CD4-positive, alpha-beta memory T cell (primary cell): ENCODE data around the gene WBP2. TPM values are rescaled to one million over a fixed set of nuclear protein-coding genes. Genes with fewer than 3 reads are reported as not detected.
A peak's percentile ranks its signal among the peaks of the same experiment; 100 is the strongest.

Experiments
- CTCF ChIA-PET: fragments of 350-600 bp; sonication (Branson Sonifier 250); formaldehyde crosslinking; loops from one replicate; lab custom pipeline; 2021; ENCODE audit warnings: inconsistent platforms; ENCODE audit not compliant: partially characterized antibody; lab: Charles Lee
- POLR2A ChIA-PET: fragments of 350-600 bp; sonication (Branson Sonifier 250); formaldehyde crosslinking; loops from one replicate; lab custom pipeline; 2021; ENCODE audit not compliant: partially characterized antibody; lab: Charles Lee
- DNase-seq, 5 donors: peaks; one replicate each; pipeline versions ENCODE4 v3.0.0 to v3.0.0-alpha.2; 2020 to 2022; ENCODE audit warnings: mixed read lengths in 1 of 5
- H3K27ac ChIP-seq: one replicate; pipeline ENCODE4 v1.7.0; 2013; ENCODE audit warnings: low read depth, low read length
- H3K27me3 ChIP-seq: 2 replicates; pipeline ENCODE4 v1.7.0; 2013; ENCODE audit warnings: mild to moderate bottlenecking, low read length, moderate library complexity; ENCODE audit not compliant: insufficient read depth
- H3K36me3 ChIP-seq: 2 replicates; pipeline ENCODE4 v1.7.0; 2013; ENCODE audit warnings: mild to moderate bottlenecking, low read length, moderate library complexity; ENCODE audit not compliant: insufficient read depth
- H3K4me1 ChIP-seq: 2 replicates; pipeline ENCODE4 v1.7.0; 2013; ENCODE audit warnings: mild to moderate bottlenecking, low read length, moderate library complexity; ENCODE audit not compliant: insufficient read depth
- H3K4me3 ChIP-seq, 2 donors: one replicate each; pipeline ENCODE4 v1.7.0; 2013; ENCODE audit warnings: low read length in 2 of 2, mild to moderate bottlenecking in 1 of 2
- H3K9me3 ChIP-seq, 2 donors: one replicate each; pipeline ENCODE4 v1.7.0; 2013; ENCODE audit warnings: low read length in 2 of 2, control low read depth in 1 of 2; ENCODE audit not compliant: control insufficient read depth in 1 of 2
- H3K27ac Mint-ChIP-seq, 7 donors: one replicate each; pipeline ENCODE4 v1.8.0; 2020 to 2021; ENCODE audit warnings: mixed read lengths in 7 of 7, mild to moderate bottlenecking in 6 of 7, inconsistent platforms in 3 of 7, moderate library complexity in 3 of 7
- H3K27me3 Mint-ChIP-seq, 2 donors: one replicate each; pipeline ENCODE4 v1.8.0; 2020 to 2021; ENCODE audit warnings: mixed read lengths in 2 of 2
- H3K36me3 Mint-ChIP-seq, 2 donors: one replicate each; pipeline ENCODE4 v1.8.0; 2020 to 2021; ENCODE audit warnings: mixed read lengths in 2 of 2, inconsistent platforms in 1 of 2, mild to moderate bottlenecking in 1 of 2
- H3K4me1 Mint-ChIP-seq, 4 donors: one replicate each; pipeline ENCODE4 v1.8.0; 2020 to 2021; ENCODE audit warnings: mixed read lengths in 4 of 4, mild to moderate bottlenecking in 1 of 4
- H3K4me3 Mint-ChIP-seq, 8 donors: one replicate each; pipeline ENCODE4 v1.8.0; 2020 to 2021; ENCODE audit warnings: mixed read lengths in 8 of 8, mild to moderate bottlenecking in 7 of 8, moderate library complexity in 6 of 8, inconsistent platforms in 3 of 8
- H3K9me3 Mint-ChIP-seq, 8 donors: one replicate each; pipeline ENCODE4 v1.8.0; 2020 to 2021; ENCODE audit warnings: mixed read lengths in 8 of 8, mild to moderate bottlenecking in 5 of 8, inconsistent platforms in 3 of 8, moderate library complexity in 1 of 8
- intact Hi-C: fragments of 100-400 bp; cut with micrococcal nuclease; formaldehyde crosslinking; loops from one replicate; pipeline ENCODE4 v1.15.1; 2023
- polyA plus RNA-seq, 2 donors: library from polyadenylated mRNA; unstranded; fragments of 300-500 nt; fragmentation: Illumina TruSeq; gene quantifications; one replicate each; pipeline ENCODE4 v1.2.3, GENCODE V29; 2021
- total RNA-seq, 2 experiments: library from RNA; stranded (reverse); gene quantifications; one replicate each; pipeline ENCODE4 v1.2.3, GENCODE V29; 2021

Gene WBP2
- total and polyA plus RNA-seq, 4 experiments from 2014 or later, result 80.3 to 160 (median 143) TPM

DNA sequence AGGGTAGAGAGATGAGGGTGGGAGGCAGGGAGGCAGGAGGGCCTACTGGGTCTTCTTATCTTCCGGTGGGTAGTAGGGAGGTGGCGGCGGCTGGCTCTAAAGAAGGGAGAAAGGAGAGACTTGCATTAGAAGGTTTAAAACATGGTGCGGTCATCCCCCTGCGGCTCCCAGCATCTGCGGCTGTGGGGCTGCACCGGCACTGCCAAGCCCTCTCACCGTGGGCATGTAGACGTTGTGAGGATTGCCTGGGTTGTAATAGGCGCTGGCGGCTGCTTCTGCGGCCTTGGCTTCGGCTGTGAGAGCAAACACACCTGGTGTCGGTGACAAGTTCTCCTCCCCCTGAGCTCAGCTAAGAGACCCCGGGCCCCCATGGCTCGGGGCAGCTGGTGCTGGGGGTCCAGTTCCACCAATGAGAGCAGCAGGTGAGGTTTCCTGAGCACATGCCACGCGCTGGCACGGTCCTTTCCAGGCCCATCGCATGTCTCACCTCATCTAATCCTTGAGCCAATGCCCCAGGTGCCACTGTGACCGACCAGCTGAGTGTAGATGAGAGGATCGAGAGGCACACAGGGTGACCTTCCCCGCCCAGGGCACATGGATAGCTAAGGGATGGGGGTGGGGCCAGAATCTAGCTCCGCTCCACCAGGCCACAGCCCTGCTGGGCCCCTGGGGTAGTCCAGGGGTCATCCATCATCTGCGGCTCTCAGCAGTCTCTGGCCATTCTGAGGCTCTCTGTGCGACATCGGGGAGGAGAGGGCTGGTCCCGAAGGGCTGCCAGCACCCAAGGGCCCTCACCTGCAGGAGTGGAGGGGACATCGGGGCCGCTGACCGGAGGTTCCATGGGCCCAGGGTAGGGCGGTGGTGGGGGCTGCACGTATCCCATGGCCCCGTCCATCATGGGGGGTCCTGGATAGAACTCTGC is 8.2 kb downstream of the WBP2 start:
- Histone ChIP-seq H3K4me3 (no peak overlapping the region), H3K4me1 (peaks cover 42% of the 10 kb centered on the region), H3K36me3 (peaks cover 46% of the 10 kb centered on the region), H3K27ac (no peak overlapping the region), H3K9me3 (no peaks in the 10 kb centered on the region), H3K27me3 (no peaks in the 10 kb centered on the region)
- Mint-ChIP-seq H3K9me3 (no peaks in the 10 kb centered on the region), H3K27me3 (no peaks in the 10 kb centered on the region), H3K4me3 (peak overlapping the region in 1 of 8 donors; percentile 39), H3K27ac (peak overlapping the region in 3 of 7 donors; percentile 24 to 82 (median 35)), H3K36me3 (peaks cover 24 to 56% of the 10 kb centered on the region in 2 donors), H3K4me1 (peaks cover 9 to 41% (median 25%) of the 10 kb centered on the region in 4 donors)
- CTCF ChIA-PET, result interaction anchor here (0.6 to 6.8 kb wide), 16 partner anchors 9 to 270 kb away, joined by 3 to 46 read pairs (median 6); partner anchors contain the start of genes GALK1 and WBP2
- intact Hi-C loops, result no loop called here
- no peak for DNase-seq
- POLR2A ChIA-PET, result interaction anchor here (1.2 to 26.2 kb wide), 10 partner anchors 7 to 93 kb away, joined by 3 to 563 read pairs (median 80); partner anchors contain the start of genes GALK1, TRIM47, TRIM65 and UNK

DNA sequence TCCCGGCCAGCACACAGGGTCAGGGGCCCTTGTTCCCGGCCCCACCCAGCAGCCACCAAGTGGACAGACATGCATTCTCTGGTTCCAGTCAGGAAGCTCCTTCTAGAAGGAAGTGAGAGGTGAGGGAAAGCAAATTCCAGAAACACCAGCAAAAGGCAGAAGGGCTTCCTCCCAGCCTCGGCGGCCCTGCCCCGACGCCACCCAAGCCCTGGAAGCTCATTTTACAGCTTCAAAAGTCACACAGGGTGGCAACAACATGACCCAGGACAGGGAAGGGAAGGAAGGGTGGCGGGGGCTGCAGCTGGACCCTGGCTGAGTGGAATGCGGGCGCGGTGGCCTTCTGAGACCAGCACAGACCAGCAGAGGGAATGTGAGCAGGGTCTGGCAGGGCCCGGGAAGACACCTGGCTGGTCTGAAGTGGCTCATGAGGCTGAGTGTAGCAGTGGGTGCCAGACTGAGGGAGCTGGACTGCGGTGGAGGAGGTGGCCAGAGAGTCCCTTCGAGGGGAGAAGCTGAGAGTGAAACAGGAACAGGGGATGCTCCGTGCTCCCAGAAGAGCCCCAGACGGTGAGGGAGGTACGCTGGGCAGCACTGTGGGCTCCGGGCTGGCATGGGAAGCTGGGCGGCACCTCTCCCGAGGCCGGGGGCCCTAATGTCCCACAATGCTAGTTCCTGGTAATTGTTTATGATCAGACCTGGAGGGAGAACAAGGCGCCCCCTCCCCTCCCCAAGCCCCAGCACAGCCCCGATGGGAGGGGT is 9.0 kb downstream of the WBP2 start:
- ChIA-PET POLR2A (interaction anchor here (1.2 to 26.2 kb wide), 10 partner anchors 8 to 93 kb away, joined by 3 to 563 read pairs (median 80); partner anchors contain the start of genes GALK1, TRIM47, TRIM65 and UNK), CTCF (interaction anchor here (0.6 to 6.8 kb wide), 21 partner anchors 8 to 224 kb away, joined by 3 to 46 read pairs (median 7); partner anchors contain the start of genes GALK1, TRIM65, UNK and WBP2)
- no peak for DNase-seq
- Mint-ChIP-seq H3K27ac (peak overlapping the region in 6 of 7 donors; percentile 18 to 90 (median 76)), H3K27me3 (no peaks in the 10 kb centered on the region), H3K4me1 (peaks cover 5 to 39% (median 23%) of the 10 kb centered on the region in 4 donors), H3K36me3 (peaks cover 21 to 51% of the 10 kb centered on the region in 2 donors), H3K4me3 (peak overlapping the region in 4 of 8 donors; percentile 26 to 50 (median 40)), H3K9me3 (no peaks in the 10 kb centered on the region)
- Histone ChIP-seq H3K9me3 (no peaks in the 10 kb centered on the region), H3K4me1 (peaks cover 43% of the 10 kb centered on the region), H3K27me3 (no peaks in the 10 kb centered on the region), H3K4me3 (no peak overlapping the region), H3K27ac (no peak overlapping the region), H3K36me3 (peaks cover 41% of the 10 kb centered on the region)
- intact Hi-C loops, result no loop called here

DNA sequence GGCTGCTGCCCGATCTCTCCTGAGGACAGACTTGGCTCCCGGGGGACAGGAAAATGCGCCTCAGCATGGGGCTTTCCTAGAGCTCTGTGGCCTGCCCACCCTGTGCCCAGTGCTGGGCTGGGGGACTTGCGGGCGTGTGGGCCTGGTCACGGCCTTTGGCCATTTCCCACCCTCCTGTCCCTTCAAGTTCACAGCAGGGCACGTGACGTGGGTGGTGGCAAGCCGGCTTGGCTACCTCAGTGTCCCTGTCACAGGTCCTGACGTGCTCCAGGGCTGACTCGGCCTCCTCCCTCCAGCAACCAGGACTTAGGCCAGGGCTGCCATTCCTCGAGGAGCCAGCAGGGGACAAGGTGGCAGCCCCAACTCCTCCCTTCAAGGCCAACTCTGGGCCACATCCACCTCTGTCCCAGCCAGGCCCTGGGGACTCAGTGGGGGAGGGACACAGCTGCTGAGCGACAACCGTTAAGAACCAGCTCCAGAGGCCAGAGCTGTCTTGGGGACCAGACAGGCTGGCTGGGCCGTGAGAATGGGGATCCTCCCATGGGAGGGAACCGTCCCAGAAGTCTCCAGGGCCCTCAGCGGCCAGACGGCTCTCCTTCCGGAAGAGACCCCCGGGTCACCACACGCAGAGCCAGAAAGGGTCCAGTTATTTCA is 9.9 kb downstream of the WBP2 start:
- peaks cover 5 to 39% (median 22%) of the 10 kb centered on the region in 4 donors for H3K4me1 Mint-ChIP-seq
- intact Hi-C loops, result no loop called here
- no peaks in the 10 kb centered on the region for H3K9me3 Mint-ChIP-seq
- ChIA-PET CTCF (interaction anchor here (0.7 to 6.8 kb wide), 18 partner anchors 8 to 96 kb away, joined by 3 to 46 read pairs (median 8); partner anchors contain the start of genes GALK1, TRIM65, UNK and WBP2), POLR2A (interaction anchor here (1.7 to 26.2 kb wide), 10 partner anchors 9 to 92 kb away, joined by 4 to 563 read pairs (median 80); partner anchors contain the start of genes GALK1, TRIM47, TRIM65 and UNK)
- no peaks in the 10 kb centered on the region for H3K27me3 ChIP-seq
- H3K4me3 ChIP-seq, result no peak overlapping the region
- peaks cover 49% of the 10 kb centered on the region for H3K4me1 ChIP-seq
- no peaks in the 10 kb centered on the region for H3K9me3 ChIP-seq
- H3K27me3 Mint-ChIP-seq, result no peaks in the 10 kb centered on the region
- H3K4me3 Mint-ChIP-seq, result peak overlapping the region; percentile 24 to 50 (median 33)
- H3K27ac ChIP-seq, result peak overlapping the region; percentile 90
- peaks cover 21 to 48% of the 10 kb centered on the region in 2 donors for H3K36me3 Mint-ChIP-seq
- peak overlapping the region; percentile 47 to 90 (median 77) for H3K27ac Mint-ChIP-seq
- DNase-seq, result peak; percentile 44 to 73 (median 49)
- H3K36me3 ChIP-seq, result peaks cover 41% of the 10 kb centered on the region

DNA sequence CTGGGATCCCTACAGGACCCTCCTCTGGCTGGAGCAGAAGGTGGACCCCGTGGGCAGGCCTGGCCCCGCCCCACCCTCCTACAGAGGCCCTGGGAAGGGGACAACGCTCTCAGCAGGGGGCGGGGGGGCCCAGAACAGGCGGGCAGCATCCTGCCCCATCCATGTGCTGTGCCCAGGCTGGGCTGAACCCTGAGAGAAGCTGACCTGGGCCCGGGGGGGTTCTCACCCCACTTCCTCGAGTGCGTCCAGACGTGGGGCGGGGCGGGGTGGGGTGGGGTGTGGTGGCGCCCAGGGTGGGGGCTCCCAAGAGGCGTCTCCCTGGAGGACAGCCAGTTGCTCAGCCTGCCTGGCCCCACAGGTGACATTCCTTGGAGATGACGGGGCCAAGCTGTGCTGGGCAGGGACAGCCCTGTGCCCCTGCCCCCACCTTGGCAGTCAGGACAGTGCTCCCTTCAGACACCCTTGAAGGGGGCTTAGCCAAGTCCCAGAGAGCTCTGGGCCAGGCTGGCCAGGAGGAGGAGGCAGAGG is 10.5 kb downstream of the WBP2 start:
- H3K4me3 ChIP-seq, result peak overlapping the region; percentile 90 to 91
- H3K27ac ChIP-seq, result peak overlapping the region; percentile 90
- no peaks in the 10 kb centered on the region for H3K9me3 Mint-ChIP-seq
- intact Hi-C loops, result loop anchor here (1.0 kb wide), 1 partner anchor 11 kb away; the partner anchor contains the start of gene WBP2
- peaks cover 5 to 39% (median 22%) of the 10 kb centered on the region in 4 donors for H3K4me1 Mint-ChIP-seq
- no peaks in the 10 kb centered on the region for H3K9me3 ChIP-seq
- no peak for DNase-seq
- H3K4me3 Mint-ChIP-seq, result peak overlapping the region in 7 of 8 donors; percentile 52 to 97 (median 94)
- H3K27me3 ChIP-seq, result no peaks in the 10 kb centered on the region
- peaks cover 49% of the 10 kb centered on the region for H3K4me1 ChIP-seq
- no peaks in the 10 kb centered on the region for H3K27me3 Mint-ChIP-seq
- POLR2A ChIA-PET, result interaction anchor here (0.9 to 26.2 kb wide), 16 partner anchors 10 to 421 kb away, joined by 3 to 563 read pairs (median 12); partner anchors contain the start of genes FBF1, GALK1, MRPL38 and SMIM5
- H3K36me3 ChIP-seq, result peaks cover 42% of the 10 kb centered on the region
- CTCF ChIA-PET, result interaction anchor here (0.7 to 6.8 kb wide), 15 partner anchors 9 to 95 kb away, joined by 3 to 46 read pairs (median 8); partner anchors contain the start of genes GALK1, TRIM65, UNK and WBP2
- peak overlapping the region; percentile 76 to 96 (median 95) for H3K27ac Mint-ChIP-seq
- H3K36me3 Mint-ChIP-seq, result peaks cover 18 to 45% of the 10 kb centered on the region in 2 donors

DNA sequence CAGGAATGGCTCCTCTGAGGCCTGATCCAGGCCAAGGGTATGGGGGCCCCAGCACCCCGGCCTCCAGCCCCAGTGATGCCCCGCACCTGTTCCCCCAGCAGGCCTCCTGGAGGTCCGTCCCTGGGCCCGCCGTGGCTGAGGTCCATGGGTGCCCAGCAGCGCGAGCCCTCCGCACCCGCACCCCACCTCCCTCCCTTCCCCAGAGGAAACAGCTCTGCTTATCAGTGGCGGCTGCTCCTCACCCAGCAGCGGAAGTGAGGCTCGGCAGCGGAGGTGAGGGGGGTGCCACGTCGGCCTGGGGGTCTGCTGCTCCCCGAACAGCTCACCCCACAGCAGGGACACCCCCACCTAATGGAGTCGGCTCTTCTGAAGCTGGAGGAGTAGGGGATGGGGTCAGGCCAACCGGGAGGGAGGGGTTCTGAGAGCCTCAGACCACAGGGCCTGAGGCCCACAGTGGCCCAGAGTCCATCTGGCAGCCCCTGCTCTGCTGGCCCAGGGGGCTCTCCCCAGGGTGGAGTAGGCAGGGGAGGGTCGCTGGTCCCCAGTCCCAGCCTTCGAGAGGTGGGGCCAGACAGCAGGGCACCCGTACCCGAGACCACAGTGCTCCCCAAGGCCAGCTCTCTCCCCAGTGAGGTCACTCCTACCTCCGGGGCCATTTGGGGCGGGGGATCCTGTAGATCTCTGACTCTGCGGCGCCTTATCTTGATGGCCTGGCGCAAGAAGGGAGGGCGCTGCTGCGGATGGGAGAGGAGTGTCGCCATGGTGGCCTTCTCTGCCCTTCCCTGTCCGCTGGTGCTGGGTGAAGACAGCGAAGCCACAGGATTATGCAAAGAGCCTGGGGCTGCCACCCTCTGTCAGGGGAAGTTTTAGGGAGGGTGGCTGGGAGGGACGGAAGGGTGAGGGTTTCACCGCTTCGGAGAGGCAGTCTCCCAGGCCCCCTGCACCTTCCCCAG is 11.3 kb downstream of the WBP2 start, which contains the start of gene UNC13D:
Gene UNC13D, minus strand, starts transcription at position 828 of the 953 bp plus-strand sequence. Its CDS starts 67 bp downstream, at position 761.
- intact Hi-C loops, result loop anchor here (1.0 kb wide), 3 partner anchors 11 to 32 kb away; partner anchors contain the start of gene WBP2
- CTCF ChIA-PET, result interaction anchor here (0.6 to 6.8 kb wide), 16 partner anchors 8 to 95 kb away, joined by 3 to 46 read pairs (median 6); partner anchors contain the start of genes GALK1, TRIM65, UNK and WBP2
- Histone ChIP-seq H3K36me3 (peaks cover 35% of the 10 kb centered on the region), H3K9me3 (no peaks in the 10 kb centered on the region), H3K27ac (peak within 1 kb of the TSS; percentile 90), H3K27me3 (no peaks in the 10 kb centered on the region), H3K4me1 (peaks cover 44% of the 10 kb centered on the region), H3K4me3 (peak within 1 kb of the TSS; percentile 90 to 91)
- POLR2A ChIA-PET, result interaction anchor here (0.7 to 26.2 kb wide), 20 partner anchors 9 to 421 kb away, joined by 3 to 563 read pairs (median 4); partner anchors contain the start of genes FBF1, GALK1, MRPL38 and SMIM5
- peaks cover 5 to 39% (median 19%) of the 10 kb centered on the region in 4 donors for H3K4me1 Mint-ChIP-seq
- no peaks in the 10 kb centered on the region for H3K9me3 Mint-ChIP-seq
- peak within 1 kb of the TSS; percentile 90 to 96 (median 95) for H3K27ac Mint-ChIP-seq
- peak; percentile 61 to 80 (median 65) for DNase-seq
- peak within 1 kb of the TSS; percentile 91 to 97 (median 94) for H3K4me3 Mint-ChIP-seq
- H3K36me3 Mint-ChIP-seq, result peaks cover 17 to 45% of the 10 kb centered on the region in 2 donors
- no peaks in the 10 kb centered on the region for H3K27me3 Mint-ChIP-seq
